Putamen (tissue), 1 donor: ENCODE results near the gene CNTROB.

ENCODE experiments used
- DNase-seq: peaks from one replicate; pipeline ENCODE4 v3.0.0-alpha.2; 2016; ENCODE audit warnings: low spot score

The CNTROB gene

GRCh38 chr17:7989781-7990655 lies 58.0 kb downstream of the CNTROB start:
- peak; percentile 69 for DNase-seq

GRCh38 chr17:7992516-7992915 lies 60.5 kb downstream of the CNTROB start:
- DNase-seq: no peak

- DNase-seq: no peak
Observed at GRCh38 chr17:7992924-7993323, 60.9 kb downstream of the CNTROB start.

GRCh38 chr17:7993972-7994589 lies 62.1 kb downstream of the CNTROB start:
- DNase-seq: no peak

- DNase-seq: no peak
Observed at GRCh38 chr17:7995724-7996123, 63.7 kb downstream of the CNTROB start.

GRCh38 chr17:7997186-7997585 lies 65.2 kb downstream of the CNTROB start:
- no peak for DNase-seq
